GM18508 (cell line): ENCODE results near the gene KIF14.
A peak's percentile ranks its signal among the peaks of the same experiment; 100 is the strongest.

Experiments used
- ATAC-seq: cut with Tn5 transposase; IDR thresholded peaks from one replicate; pipeline ENCODE4 v1.9.1; 2021; ENCODE audit warnings: moderate number of reproducible peaks; ENCODE audit not compliant: insufficient read depth, unreplicated experiment

Gene KIF14, protein sequence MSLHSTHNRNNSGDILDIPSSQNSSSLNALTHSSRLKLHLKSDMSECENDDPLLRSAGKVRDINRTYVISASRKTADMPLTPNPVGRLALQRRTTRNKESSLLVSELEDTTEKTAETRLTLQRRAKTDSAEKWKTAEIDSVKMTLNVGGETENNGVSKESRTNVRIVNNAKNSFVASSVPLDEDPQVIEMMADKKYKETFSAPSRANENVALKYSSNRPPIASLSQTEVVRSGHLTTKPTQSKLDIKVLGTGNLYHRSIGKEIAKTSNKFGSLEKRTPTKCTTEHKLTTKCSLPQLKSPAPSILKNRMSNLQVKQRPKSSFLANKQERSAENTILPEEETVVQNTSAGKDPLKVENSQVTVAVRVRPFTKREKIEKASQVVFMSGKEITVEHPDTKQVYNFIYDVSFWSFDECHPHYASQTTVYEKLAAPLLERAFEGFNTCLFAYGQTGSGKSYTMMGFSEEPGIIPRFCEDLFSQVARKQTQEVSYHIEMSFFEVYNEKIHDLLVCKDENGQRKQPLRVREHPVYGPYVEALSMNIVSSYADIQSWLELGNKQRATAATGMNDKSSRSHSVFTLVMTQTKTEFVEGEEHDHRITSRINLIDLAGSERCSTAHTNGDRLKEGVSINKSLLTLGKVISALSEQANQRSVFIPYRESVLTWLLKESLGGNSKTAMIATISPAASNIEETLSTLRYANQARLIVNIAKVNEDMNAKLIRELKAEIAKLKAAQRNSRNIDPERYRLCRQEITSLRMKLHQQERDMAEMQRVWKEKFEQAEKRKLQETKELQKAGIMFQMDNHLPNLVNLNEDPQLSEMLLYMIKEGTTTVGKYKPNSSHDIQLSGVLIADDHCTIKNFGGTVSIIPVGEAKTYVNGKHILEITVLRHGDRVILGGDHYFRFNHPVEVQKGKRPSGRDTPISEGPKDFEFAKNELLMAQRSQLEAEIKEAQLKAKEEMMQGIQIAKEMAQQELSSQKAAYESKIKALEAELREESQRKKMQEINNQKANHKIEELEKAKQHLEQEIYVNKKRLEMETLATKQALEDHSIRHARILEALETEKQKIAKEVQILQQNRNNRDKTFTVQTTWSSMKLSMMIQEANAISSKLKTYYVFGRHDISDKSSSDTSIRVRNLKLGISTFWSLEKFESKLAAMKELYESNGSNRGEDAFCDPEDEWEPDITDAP (N-terminal part only)

DNA sequence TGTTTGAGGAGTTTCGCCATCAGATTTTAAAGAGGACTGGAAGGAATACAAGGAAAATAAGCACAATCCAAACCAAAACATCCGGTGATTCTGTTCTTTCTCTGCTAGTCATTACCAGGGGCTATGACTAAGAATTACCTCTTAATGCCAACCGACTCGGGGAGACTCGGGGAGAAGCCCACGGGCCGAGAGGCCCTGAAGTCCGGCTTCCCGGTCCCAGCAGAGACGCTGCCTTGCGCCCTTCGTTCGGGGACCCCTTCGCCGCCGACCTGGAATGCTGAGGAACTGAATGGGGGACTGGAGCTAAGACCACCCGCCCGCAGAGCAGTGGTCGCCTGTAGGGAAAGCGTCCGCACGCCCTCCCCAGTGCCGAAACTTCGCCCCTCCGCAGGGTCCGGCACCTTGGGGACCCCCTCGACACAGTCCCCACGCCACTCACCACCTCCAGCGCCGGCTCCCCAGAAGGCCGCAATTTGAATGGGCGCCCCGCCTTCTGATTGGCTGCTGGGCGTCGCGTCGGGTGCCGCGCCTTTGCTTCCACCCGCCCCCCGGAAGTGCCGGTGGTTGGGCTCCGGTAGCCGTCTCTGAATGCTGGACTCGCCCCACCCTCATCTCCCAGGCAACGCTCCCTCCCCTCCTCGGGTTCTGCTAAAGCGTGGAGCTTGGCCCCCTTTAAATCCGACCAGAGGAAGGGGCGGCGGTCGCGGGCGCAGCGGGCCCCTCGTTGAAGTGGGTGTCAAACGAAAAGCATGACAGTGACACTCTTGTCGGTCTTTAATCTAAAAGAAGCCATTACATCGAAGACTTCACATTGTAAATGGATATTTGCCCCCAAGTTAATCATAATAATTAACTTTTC, at the start of gene KIF14:
Gene KIF14, minus strand, starts transcription at position 479 of the 859 bp plus-strand sequence. CDS start 2,028 bp downstream, outside the sequence.
- ATAC-seq: peak; percentile 54

DNA sequence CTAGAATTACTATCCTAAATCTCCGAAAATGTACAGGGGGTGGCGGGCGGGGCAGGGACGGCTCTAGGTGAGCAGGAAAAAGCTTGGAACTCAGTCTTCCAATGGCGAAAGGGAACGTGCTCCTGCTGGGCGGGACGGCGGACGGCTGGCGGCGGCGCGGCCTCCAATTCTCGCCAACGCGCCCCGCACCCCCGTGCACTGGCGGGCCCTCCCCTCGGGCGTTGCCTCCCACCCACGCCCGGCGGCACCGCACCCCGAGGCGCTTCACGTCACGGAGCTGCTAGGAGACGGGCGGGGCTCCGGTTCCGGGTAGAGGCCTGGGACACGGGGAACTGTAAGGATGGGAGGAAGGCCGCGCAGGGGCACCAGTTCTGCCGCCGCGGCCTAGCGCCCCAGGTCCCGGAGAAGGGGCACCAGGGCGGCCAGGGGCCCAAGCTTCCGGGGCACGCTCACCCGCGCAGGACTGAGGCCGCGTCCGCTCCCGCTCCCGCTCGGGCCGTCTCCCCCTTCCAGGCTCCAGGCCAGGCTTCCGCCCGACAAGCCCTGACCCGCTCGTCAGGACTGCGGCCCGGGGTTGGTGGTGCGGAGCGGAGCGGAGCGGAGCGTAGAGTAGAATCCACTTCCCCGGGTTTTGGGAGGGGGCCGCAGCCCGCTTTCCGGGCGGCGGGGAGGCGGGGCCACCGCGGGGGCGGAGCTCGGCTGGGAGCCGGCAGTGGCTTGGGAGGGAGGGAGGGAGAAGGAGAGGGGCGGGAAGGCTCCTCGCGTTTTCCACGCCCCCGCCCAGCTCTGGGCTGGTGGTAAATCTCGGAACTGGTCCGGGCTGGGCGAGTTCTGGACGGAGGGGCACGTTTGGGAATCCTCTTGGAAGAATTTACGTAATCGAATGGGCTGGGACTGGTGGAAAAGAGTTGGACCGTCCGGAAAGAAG, 49.0 kb upstream of the KIF14 start, which contains the start of gene DDX59:
Gene DDX59, minus strand, starts transcription at position 594 of the 928 bp plus-strand sequence. CDS start 3,167 bp downstream, outside the sequence.
- ATAC-seq: peak; percentile 63

DNA sequence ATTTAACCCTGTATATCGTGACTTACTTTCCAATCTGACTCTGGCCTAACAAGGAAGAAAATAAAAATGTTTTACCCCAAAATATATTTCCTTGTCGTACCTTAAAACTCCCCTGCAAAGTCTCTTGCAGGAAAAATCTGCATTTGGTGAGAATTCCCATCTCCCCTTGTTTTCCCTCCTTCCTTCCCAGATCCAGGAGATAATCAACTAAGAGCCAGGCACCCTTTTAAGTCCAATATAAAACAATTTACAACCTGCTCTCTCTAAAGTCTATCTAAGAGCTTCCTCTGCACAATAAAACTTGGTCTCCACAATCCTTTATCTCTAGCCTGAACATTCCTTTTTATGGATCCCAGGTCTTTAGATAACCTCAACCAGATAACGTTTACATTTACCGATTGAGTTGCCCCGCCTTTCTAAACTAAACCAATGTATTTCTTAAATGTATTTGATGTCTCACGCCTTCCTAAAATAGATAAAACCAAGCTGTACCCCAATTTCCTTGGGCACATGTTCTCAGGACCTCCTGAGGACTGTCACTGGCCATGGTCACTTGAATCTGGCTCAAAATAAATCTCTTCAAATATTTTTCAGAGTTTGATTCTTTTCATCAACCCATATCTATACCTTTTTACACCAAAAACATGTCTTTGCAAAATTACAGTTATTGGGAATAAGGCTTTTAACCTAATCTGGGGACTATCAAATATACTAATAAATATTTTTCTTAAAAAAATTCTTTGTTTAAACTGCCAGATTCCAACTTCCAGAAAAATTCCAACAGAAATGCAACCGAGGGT, 48.2 kb upstream of the KIF14 start:
- no peak for ATAC-seq

DNA sequence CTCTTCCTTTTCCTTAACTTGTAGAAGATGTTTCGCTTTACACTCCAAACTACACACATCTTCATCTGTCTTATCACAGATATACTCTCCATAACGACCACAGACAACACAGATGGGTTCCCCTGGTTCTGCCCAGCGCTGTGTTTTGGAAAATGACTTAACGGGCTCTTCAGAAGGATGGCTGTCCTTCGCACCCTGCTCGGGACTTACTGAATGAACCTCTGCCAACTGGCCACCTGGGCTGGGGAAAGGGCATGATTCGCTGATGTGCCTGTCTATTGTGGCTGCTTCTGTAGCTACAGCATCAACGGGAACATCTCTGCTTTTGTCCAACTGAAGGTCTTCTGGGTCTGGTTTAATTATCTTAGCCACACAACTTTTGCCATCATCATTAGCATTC, 45.8 kb upstream of the KIF14 start:
- no peak for ATAC-seq

DNA sequence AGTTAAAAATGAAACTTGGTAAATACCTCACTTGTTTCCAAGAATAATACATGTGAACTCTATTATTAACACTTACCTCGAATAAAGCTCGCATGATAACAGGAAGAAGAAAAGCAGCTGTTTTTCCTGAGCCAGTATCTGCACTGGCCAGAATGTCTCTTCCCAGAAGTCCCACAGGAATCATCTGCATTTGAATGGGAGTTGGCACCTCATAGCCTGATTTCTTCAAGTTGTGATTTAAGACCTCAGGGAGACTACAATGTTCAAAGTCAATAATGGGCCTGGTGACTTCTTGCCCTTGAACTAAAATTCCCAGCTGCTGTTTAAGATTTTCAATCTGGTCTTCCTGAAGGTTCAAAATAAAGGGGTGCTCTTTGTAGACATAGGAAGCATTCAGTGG, 45.3 kb upstream of the KIF14 start:
- no peak for ATAC-seq

DNA sequence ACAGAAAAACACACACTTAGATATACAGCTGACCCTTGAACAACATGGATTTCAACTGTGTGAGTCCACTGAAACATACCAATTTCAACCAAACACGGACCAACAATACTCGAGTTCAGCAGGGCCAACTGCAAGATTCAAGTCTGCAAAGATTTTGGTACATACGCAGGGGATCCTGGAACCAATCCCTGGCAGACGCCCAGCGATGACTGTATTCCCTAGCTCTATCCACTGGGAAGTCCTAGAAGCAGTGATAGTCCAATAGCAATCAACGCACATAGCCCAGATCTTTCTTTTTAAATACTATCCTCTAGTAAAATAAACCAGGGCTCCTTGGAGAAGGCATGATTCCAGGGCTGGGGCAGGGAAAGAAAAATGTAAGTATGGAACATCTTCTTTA, 40.2 kb upstream of the KIF14 start:
- ATAC-seq: no peak

DNA sequence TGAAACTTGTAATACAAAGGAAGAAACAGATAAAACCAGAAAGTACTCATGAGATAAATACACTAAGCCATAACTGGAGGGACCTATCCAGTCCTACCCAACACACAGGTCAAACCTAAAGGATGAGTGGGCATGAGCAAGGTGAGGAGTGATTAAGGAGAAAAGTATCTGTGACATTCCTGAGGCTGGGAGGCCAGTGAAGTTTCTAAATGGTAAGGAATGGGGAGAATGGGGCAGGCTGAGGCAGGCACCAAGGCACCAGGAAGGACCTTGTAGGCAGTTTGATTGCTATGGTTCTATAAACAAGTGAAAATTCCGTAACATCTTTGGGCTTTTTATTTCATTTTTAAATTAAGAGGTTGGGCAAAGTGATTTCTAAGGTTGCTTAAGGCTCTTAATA, 38.7 kb upstream of the KIF14 start:
- no peak for ATAC-seq

DNA sequence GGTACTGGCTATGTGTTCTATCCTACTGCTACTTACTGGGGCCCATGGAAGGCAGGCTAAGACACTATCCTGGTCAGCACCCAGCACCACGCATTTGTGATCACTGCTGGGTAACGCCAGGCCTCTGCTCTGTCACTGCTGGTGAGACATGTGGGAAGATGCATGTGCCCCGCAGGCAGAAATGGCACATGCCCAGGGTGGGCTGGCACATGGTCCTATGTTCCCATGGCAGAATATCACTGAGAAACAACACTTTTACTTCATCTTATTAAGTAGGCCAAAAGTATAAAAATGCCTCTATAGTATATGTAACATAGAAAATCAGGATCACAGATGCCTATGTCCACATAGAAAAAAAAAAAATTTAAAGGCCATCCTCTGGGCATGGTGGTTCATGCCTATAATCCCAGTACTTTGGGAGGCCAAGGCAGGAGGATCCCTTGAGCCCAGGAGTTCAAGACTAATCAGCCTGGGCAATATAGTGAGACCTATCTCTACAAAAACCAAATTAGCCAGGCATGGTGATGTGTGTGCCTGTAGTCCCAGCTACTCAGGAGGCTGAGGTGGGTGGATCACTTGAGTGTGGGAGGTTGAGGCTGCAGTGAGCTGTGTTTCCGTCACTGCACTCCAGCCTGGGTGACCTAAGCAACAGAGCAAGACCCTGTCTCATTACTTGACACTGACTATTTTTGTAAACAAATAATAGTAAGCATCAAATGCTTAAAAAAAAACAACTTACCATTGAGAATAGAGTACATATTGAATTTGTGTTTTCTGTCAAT, 37.7 kb upstream of the KIF14 start:
- ATAC-seq: no peak

DNA sequence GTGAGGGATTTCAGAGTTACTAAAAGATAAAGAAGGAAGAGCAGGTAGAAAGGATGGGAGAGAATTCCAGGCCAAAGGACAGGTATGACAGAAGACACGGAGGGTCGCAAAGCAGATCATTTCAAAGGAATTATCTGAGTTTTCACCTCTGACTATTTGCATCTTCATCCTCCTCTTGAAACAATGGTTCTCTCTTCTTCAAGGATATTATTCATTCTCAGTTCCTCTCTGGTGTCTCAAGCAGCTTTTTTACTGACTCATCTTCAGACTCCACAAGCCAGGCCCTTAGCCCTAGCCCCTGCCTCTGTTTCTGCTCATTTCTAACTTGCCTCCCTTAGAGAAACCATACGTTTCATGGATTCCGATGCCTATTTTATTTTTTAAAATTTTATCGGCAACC, 34.1 kb upstream of the KIF14 start:
- peak; percentile 91 for ATAC-seq

DNA sequence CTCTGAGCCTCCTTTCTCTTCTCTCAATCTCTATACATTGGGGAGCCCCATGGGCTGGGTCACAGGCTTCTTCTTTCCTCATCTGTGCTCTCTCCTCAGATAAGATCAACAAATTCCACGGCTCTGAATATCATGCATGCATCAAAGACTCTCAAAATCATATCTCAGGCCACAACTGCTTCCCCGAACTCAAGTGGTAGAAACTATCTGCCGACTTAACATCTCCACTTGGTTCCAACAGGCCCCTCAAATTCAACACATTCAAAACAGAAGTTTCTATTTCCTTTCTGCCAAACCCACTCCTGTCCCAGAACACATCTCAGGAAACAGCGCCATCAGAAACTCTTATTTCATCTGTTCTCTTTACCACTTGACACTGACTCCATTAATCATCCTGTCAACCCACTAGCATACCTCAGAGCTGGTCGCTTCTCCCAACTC, 32.5 kb upstream of the KIF14 start:
- ATAC-seq: no peak

DNA sequence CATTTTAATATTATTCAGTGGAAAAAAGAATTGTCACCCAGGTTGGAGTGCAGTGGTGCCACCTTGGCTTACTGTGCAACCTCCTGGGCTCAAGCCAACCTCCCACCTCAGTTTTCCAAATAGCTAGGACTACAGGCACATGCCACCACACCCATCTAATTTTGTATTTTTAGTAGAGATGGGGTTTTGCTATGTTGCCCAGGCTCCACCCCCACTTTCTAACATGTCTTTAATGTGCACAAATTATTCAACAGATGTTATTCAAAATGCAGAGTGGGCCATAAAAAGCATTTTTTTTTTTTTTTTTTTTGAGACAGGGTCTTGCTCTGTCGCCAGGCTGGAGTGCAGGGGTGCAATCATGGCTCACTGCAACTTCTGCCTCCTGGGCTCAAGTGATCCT, 31.8 kb upstream of the KIF14 start:
- no peak for ATAC-seq

DNA sequence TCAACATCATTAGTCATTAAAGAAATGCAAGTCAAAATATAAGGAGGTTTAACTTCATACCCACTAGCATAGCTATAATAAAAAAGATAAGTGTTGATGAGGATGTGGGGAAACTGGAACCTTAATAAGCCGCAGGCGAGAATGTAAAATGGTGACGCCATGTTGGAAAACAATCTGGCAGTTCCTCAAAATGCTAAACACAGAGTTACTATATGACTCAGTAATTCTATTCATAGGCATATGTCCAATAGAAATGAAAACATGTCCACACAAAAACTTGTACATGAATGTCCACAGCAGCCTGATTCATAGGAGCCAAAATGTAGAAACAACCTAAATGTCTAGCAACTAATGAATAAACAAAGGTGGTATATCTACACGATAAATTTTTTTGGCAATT, 26.0 kb upstream of the KIF14 start:
- no peak for ATAC-seq

DNA sequence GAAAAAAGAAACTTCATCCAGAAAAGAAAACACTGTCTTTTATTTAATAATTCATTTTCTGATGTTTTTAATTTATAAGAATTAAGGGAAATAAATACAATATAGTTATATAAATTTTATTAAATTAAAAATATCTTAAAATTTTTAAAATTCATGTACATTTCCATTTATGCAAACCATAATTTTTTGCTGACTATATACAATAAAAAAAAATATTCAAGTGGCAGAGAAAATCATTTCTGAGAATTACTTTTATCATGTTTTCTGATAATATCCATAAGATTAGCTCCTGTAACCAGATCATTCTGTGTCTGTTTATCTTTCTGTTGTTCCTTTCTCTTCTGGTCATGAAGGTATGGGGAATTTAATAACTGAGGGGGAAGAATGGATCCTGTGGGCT, 23.5 kb upstream of the KIF14 start:
- no peak for ATAC-seq

DNA sequence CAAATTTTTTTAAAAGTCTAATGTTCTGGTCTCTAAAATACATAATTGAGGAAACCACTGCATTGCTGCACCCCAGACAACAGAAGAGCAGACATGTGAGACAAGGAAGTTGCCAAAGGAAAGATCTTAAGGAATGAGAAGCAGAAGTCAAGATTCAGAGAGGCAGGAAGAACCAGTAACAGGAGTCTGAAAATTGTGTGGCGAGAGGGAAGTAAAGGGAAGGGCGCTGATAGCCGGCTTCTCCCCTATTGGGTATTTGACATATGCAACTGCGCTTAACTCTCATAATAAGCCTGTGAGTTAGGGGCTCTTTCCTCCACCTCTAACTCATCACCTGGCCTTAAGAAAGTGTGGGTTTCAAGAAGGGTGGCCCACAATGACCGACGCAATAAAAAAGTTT, 21.9 kb upstream of the KIF14 start:
- no peak for ATAC-seq

DNA sequence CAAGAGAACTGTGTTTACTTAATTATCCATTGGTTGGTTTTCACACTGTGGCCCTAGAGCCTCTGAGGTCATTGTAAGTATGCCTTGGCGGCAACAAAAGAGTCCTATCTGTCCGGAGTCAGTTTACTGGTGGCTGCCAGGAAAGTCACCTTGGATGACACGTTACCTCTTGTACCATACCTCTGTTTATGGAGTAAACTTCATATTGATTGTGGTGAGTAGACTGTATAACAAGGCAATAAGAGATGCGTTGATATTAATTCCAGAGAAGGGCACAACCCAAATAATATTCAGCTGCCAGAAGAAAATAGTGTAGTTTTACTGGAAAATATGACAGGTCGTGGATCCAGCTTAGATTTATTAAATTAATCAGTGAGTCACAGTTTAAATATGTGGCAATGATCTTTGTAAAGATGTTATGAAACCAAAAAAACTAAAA, 20.4 kb upstream of the KIF14 start:
- no peak for ATAC-seq

DNA sequence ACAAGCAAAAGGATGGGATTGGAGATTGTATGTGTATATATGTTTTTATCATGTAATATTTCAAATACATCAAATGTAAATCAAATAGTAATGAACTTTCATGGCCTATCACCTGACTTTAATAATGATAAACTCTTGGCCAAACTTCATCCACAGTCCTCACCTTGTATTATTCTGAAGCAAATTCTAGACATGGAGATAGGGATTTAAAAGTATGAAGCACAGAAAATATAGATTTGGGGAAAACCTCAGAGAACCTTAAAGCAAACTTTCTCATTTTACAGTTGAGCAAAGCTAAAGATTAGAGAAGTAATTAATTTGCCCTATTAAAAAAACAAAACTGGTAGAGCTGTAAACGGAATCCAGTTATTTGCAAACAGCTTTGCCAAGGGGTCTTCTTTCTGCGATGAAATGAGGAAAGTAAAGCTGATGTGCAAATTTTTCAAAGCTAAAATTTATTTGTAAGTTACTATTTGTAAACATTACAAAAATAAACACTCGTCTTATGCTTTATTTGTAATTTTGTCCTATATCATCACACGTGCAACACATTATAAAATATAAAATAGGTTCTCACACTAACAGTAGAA, 19.9 kb upstream of the KIF14 start:
- ATAC-seq: no peak

DNA sequence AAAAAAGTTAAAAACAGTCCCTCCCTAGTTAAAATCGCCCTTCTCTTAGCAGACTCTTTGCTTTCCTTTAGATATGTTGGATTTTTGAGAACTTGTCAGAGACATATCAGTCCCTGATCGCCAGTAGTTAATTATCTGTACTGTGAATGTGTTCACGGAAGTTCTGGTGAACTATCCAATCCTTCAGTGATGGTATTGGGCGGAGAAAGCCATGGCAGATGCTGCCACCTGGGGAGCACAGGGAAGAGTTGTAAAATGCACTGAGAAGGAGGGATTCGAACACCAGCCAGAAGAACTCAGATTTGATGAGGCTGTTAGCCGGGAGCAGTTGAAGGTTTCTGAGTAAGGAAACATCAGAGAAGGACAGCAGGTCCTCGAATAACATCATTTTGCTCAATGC, 17.5 kb upstream of the KIF14 start:
- ATAC-seq: no peak
